ENCODE measurements around the gene MEMO1.
"Not testable (repeated sequence)": the region's sequence is repeated elsewhere in the genome, so short reads cannot be mapped to it uniquely, and the experiment has no call there.

The MEMO1 gene

DNA sequence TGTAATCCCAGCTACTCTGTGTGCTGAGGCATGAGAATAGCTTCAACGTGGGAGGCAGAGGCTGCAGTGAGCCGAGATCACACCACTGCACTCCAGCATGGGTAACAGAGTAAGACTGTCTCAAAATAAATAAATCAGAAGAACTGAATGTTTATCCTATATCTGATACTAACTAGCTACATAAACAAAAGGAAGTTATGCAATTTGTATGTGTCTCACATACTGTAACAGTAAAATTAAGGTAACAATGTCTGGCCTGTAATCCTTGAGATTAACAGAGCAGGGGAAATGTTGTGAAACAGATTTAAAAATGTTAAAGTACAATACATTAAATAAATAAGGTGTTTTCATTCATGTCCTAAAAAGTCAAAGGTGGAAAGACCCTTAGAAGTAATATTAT lies 150.8 kb downstream of the MEMO1 start:
- H3K27me3 ChIP-seq (replicated peaks; ENCODE audit: control insufficient read depth, insufficient read depth, low read length): no peaks in the 10 kb centered on the region
- no peaks in the 10 kb centered on the region for H3K36me3 ChIP-seq (ENCODE audit: control insufficient read depth, insufficient read depth, low read length)
- TF ChIP-seq, protein P1, sequence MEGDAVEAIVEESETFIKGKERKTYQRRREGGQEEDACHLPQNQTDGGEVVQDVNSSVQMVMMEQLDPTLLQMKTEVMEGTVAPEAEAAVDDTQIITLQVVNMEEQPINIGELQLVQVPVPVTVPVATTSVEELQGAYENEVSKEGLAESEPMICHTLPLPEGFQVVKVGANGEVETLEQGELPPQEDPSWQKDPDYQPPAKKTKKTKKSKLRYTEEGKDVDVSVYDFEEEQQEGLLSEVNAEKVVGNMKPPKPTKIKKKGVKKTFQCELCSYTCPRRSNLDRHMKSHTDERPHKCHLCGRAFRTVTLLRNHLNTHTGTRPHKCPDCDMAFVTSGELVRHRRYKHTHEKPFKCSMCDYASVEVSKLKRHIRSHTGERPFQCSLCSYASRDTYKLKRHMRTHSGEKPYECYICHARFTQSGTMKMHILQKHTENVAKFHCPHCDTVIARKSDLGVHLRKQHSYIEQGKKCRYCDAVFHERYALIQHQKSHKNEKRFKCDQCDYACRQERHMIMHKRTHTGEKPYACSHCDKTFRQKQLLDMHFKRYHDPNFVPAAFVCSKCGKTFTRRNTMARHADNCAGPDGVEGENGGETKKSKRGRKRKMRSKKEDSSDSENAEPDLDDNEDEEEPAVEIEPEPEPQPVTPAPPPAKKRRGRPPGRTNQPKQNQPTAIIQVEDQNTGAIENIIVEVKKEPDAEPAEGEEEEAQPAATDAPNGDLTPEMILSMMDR (IDR thresholded peaks at IDR 0.05; ENCODE audit: insufficient read depth, low read length, poor library complexity, severe bottlenecking): no peak
- no peak for DNase-seq (ENCODE audit: extremely low read depth, insufficient read length)
- H3K4me3 ChIP-seq (replicated peaks; ENCODE audit: low read depth, low read length): no peak overlapping the region

DNA sequence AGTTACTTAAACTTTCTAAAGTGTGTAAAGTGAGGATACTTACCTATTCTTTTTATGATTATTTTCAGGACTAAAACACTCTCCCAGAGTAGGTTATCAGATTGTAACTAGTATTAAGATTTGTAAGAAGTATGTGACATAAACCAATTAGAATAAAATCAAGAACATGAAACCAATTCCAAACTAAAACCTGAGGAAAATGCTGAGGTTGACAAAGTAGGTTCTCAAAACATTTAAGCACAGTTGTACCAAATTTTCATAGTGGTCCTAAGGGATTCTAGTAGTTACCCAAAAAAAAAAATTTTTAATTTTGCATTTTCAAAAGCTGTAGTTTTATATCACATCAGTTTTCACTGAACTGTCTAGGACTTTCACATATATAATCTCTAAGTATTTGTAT lies 157.3 kb downstream of the MEMO1 start:
- TF ChIP-seq, protein P1 (IDR thresholded peaks at IDR 0.05; ENCODE audit: insufficient read depth, low read length, poor library complexity, severe bottlenecking): no peak
- DNase-seq (ENCODE audit: extremely low read depth, insufficient read length): no peak
- Histone ChIP-seq H3K4me3 (replicated peaks; ENCODE audit: low read depth, low read length) (no peak overlapping the region), H3K36me3 (ENCODE audit: control insufficient read depth, insufficient read depth, low read length) (no peaks in the 10 kb centered on the region), H3K27me3 (replicated peaks; ENCODE audit: control insufficient read depth, insufficient read depth, low read length) (no peaks in the 10 kb centered on the region)

GRCh38 chr2:31842150-31842549 lies 168.7 kb downstream of the MEMO1 start:
- H3K36me3 ChIP-seq (ENCODE audit: control insufficient read depth, insufficient read depth, low read length); DNase-seq (ENCODE audit: extremely low read depth, insufficient read length); H3K27me3 ChIP-seq (replicated peaks; ENCODE audit: control insufficient read depth, insufficient read depth, low read length); H3K4me3 ChIP-seq (replicated peaks; ENCODE audit: low read depth, low read length): not testable (repeated sequence)

GRCh38 chr2:31835450-31835849 lies 175.4 kb downstream of the MEMO1 start:
- DNase-seq (ENCODE audit: extremely low read depth, insufficient read length): no peak
- Histone ChIP-seq H3K36me3 (ENCODE audit: control insufficient read depth, insufficient read depth, low read length) (no peaks in the 10 kb centered on the region), H3K4me3 (replicated peaks; ENCODE audit: low read depth, low read length) (no peak overlapping the region), H3K27me3 (replicated peaks; ENCODE audit: control insufficient read depth, insufficient read depth, low read length) (no peaks in the 10 kb centered on the region)
- TF ChIP-seq, protein P1 (IDR thresholded peaks at IDR 0.05; ENCODE audit: insufficient read depth, low read length, poor library complexity, severe bottlenecking): no peak

DNA sequence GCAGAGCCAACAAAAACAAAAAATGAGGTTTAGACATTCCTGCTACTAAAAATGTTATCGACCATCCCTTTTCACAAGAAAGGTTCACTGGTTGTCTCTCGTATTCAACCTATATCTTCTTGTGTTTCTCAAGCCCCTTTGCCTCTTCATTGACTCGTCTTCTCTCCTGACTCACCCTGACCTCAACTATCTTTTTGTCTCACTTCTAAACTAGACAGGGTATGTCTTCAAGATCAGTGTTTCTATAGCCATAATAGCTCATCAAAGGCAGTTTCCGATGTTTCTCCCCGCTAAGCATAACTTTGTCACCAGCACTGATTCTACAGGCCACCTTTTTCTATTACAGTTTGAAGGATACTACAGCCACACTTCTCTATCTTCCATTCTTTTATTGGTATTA lies 178.4 kb downstream of the MEMO1 start:
- Histone ChIP-seq H3K36me3 (ENCODE audit: control insufficient read depth, insufficient read depth, low read length) (no peaks in the 10 kb centered on the region), H3K27me3 (replicated peaks; ENCODE audit: control insufficient read depth, insufficient read depth, low read length) (no peaks in the 10 kb centered on the region), H3K4me3 (replicated peaks; ENCODE audit: low read depth, low read length) (no peak overlapping the region)
- no peak for DNase-seq (ENCODE audit: extremely low read depth, insufficient read length)
- TF ChIP-seq, protein P1 (IDR thresholded peaks at IDR 0.05; ENCODE audit: insufficient read depth, low read length, poor library complexity, severe bottlenecking): no peak

DNA sequence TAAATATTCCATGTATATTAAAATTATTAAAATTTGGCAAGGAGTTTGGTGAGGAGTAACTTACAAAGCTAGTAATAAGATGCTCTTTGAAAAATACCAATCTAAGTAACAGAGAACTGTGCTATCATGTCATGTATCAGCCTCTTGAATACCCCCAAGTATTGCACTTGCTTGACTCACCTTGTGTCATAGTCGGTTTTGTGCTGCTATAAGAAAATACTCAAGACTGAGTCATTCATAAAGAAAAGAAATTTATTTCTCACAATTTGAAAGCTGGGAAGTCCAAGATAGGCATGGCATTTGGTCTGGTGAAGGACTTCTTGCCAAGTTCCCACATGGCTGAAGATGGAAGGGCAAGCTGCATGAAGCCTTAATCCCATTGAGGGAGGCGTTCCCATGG lies 179.2 kb downstream of the MEMO1 start:
- DNase-seq (ENCODE audit: extremely low read depth, insufficient read length): no peak
- TF ChIP-seq, protein P1 (IDR thresholded peaks at IDR 0.05; ENCODE audit: insufficient read depth, low read length, poor library complexity, severe bottlenecking): no peak
- Histone ChIP-seq H3K36me3 (ENCODE audit: control insufficient read depth, insufficient read depth, low read length) (no peaks in the 10 kb centered on the region), H3K4me3 (replicated peaks; ENCODE audit: low read depth, low read length) (no peak overlapping the region), H3K27me3 (replicated peaks; ENCODE audit: control insufficient read depth, insufficient read depth, low read length) (no peaks in the 10 kb centered on the region)
